ENCODE measurements around the gene ZFR.
"Not testable (repeated sequence)": the region's sequence is repeated elsewhere in the genome, so short reads cannot be mapped to it uniquely, and the experiment has no call there.

The ZFR gene

DNA sequence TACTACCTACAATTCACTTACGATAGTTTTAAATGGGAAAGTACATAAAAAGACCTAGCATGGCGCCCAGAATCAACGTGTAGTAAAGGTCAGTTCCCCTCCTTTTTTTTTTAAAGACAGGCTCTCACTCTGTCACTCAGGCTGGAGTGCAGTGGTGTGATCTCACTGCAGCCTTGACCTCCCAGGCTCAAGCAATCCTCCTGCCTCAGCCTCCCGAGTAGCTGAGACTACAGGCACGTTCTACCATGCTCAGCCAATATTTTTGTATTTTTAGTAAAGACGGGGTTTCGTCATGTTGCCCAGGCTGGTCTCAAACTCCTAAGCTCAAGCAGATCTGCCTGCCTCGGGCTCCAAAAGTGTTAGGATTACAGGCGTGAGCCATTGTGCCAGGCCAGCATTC is 91.1 kb downstream of the ZFR start:
- no peak for DNase-seq

DNA sequence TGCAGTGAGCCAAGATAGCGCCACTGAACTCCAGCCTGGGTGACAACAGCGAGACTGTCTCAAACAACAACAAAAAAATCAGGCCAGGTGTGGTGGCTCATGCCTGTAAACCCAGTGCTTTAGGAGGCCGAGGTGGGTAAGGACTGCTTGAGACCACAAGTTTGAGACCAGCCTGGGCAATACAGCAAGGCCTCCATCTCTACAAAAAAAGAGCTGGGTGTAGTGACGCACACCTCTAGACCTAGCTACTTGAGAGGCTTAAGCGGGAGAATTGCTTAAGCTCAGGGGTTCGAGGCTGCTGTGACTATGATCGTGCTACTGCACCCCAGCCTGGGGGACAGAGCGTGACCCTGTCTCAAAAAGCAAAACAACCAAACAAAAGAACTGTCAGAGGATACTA is 91.9 kb downstream of the ZFR start:
- DNase-seq, result no peak

DNA sequence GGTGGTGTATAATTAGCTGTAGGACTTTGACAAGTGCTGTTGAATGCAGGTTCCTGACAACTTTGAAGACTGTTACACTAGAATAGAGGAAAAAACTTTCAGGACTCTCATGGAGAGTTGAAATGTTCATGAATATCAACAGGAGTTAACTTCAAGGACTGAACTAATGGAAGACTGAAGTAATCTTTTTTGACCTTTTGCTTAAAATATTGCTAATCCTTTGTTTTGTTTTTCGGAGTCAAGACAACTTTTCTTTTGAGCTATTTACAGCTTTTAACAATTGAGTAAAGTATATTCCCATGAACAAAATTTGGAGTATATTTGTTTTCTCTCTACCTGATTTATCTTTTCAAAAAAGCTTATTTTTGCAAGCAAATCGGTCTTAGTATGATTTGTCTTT is 97.7 kb downstream of the ZFR start:
- DNase-seq, result no peak

DNA sequence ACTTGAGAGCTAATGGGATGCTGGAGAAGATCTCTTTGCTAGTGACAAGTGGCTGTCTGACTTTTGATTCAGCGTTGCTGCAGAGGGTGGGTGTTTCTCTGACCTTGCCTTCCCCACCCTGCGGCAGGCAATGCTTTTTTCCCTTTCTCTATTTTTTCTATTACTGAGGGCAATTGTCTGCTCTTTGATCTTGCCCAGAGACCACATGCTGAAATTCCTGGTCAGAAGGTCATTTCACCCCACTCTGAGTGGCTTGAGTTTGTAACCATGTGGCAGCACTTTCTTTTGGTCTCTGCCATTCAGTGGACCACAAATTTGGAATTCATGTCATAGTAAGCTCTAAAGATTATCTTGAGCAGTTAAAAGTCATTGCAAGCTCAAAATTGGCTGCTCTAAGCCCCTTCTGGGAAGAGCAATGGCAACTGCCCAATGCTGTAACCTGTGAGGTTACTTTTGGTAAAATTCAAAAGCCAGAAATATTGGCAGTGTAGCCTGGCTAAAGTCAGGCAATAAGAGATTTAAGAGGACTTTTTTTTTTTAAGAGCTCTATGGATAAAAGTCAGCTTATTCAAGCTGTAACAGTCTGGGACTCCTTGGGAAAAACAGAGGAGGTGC is 101.4 kb downstream of the ZFR start:
- no peak for DNase-seq

DNA sequence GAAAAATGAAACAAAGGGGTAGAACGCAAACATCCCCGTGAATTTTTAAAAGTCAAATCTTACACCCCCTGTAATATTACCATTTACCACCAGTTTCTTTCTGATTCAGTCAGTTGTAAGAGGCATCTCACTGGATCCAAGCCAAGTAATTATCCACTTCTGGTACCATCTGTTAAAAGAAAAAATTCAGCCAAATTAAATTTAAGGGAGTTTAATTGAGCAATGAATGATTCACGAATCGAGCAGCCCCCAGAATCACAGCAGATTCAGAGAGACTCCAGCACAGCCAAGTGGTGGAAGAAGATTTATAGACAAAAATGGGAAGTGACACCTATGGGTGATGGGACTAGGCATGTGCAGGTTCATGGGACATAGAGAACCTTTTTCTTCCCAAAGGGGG is 101.9 kb downstream of the ZFR start:
- DNase-seq, result no peak

DNA sequence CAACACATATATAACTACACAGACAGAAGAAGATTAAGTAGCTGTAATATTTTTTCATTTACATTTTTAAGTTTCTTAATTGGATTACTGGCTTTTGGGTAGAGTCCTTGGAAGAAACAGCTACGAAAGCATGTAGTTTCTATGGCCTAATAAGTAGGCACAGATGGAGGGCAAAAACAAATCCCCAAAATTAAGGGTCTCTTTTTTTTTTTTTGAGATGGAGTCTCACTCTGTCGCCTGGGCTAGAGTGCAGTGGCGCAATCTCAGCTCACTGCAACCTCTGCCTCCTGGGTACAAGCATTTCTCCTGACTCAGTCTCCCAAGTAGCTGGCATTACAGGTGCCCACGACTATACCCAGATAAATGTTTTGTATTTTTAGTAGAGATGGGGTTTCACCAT is 104.7 kb downstream of the ZFR start:
- DNase-seq, result no peak

DNA sequence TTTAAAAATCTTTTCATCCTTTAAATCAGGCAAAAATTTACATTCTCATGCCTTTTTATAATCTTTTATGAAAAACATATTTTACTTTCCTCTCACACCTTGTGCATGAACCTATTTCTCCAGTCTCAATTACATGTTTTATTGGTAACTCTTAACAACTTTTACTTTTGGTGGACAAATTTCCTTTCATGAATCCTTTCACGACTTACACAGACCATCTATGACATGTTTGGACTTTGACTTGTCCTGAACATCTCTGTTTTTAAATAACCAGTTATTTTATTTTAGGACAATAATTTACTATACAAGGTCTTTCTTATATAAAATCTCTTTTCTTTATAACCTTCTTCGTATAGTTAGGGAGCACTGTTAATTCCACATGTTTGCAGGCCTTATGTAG is 105.3 kb downstream of the ZFR start:
- no peak for DNase-seq

DNA sequence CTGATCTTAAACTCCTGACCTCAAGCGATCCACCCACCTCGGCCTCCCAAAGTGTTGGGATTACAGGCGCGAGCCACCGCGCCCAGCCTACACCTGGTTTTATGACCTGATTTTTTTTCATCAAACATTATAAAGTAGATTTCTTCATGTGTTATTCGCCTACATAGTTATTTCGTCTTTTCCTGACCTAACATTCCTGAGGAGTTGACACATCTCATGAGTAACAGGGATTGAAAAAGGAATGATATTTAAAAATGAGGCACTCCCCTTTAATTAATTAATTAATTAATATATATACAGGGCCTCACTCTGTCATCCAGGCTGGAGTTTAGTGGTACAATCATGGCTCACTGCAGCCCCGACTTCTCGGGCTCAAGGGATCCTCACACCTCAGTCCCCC is 111.6 kb downstream of the ZFR start:
- no peak for DNase-seq

DNA sequence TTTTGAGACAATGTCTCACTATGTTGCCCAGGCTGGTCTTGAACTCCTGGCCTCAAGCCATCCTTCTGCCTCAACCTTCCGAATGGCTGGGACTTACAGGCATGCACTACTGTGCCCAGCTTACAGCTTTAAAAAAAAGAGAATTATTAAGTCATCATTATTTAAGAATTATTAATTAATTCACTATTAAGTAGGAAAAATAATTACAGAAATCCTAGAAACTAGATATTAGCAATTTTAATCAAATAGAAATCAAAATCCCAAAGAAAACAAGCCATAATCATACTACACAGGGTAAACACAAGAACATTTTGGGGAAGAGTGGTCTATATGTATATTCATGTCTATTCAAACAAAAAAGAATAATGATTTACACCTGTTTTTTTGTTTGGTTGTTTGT is 112.2 kb downstream of the ZFR start:
- DNase-seq, result no peak

DNA sequence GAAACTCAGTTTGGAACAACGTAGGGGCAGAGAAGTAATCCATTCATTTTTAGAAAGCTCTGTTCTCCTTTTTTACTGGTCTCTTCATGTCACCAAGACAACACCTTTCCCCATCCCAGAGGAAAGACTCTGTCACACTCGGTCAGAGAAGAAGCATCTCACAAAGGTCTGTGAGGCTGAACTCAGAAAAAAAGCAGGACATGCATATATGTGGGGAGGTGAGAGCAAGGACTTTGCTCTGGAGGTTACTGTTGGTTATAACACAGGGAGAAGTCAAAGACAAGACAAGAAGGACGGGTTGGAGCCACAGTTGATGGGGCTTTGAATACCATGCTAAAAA is 112.6 kb downstream of the ZFR start:
- DNase-seq, result no peak

DNA sequence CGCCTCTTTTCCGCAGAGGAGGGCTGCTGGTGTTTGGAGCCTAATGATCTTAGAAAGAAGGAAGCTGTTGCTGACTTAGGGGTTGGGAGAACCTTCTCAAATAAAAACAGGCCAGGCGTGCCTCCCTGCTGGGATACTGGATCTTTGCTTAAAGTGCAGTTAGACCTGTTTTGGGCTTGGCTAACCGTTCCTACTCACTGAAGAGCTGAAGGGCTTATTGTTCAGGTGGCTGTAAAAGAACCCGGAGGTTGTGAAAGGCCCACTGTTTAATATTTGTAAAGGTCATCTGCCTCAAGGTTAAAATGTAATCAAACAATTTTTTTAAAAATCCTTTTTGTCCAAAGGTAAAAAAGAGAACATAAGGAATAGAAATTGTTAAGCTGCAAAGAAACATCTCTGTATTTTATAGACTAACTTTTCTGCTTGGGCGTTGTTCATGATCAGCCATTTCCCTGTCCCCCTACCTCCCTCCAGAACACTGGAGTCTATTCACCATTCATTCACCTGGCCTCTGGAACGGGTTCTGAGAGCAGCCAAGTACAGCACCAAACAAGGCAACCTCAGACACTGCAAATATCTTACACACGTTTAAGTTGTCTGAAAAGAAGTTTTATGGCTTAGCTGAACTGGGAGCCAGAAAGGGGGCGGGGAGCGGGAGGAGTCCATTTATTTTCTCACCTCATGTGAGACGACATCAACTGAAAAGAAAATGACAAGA is 113.2 kb downstream of the ZFR start:
- DNase-seq, result no peak

DNA sequence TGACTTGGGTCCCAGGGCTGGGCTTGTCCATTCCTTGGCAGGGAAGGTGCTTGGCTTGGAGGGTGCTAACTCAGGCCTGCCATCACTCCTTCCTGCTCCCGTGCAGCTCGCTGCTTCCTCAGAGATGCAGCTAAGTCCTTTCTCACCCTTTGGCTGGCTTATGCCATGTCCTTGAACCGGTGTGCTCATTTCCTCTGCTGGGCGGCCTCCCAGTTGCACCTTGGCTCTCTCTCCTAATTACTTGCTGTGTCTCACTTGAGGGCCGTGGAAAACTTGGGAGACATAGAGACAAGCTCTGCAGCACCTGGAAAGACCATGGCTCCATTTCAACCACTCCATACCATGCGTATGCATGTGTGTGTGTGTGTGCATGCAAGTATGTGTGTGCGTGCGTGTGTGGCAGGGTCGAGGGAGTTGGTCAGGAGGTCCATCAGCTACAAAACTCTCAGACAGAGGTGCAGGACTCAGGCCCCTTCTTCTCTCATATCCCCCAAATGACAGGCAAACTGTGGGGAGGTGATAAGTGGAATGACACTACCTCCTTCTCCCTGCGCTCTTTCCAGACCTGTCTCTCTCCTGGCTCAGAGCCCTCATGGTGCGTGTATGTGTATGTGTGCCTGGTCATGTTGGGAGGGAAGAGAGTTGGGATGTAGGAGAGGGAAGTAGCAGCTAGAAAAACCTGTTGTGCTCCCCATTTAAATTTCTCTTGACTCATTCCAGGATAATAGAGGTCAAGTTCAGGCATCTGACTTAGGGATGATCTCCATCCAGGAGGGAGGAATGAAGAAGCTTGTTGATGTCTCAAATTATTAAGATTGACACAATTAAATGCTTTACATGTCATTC is 114.2 kb downstream of the ZFR start:
- DNase-seq, result no peak

DNA sequence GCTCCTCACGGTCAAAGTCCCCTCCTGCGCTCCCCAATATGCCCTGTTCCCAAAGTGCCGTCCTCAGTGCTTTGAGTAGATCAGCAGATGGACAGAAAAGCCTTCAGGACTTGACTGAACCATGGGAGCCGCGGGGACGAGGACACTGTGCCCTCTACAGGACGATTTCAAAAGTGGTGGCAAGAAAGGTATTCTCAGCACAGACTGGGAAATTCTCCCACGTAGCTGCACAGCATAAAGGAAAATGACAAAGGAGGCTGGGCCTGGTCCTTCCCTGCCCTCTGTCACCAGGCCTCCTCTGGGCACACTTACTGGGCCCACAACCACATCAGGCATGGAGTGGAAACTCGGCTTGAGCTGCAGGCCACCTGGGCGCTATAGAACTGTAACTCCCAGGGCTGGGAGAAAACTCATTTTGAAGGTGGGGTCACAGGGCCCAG is 115.1 kb downstream of the ZFR start:
- peak; percentile 61 for DNase-seq

DNA sequence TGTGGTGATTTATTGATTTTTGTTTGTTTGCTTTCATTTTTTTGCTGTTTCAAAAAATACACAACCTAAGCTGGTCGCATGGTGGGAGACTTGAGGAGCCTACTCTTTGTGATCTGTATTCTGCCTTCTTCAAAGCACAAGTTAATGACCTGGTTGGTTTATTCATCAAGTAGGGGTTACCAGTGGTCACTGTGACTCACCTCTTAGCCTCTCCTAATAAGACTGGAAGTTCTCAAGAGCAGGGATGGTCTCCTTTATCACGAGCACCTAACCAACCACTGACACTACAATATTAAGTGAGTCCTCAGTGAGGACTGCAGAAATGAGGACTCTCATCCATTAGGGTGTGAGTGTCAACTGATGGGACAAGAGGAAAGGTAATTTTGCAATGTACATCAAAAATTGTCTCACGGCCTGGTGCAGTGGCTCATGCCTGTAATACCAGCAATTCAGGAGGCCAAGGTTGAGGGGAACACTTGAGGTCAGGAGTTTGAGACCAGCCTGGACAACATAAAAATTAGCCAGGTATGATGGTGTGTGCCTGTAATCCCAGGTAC is 118.2 kb downstream of the ZFR start:
- no peak for DNase-seq

DNA sequence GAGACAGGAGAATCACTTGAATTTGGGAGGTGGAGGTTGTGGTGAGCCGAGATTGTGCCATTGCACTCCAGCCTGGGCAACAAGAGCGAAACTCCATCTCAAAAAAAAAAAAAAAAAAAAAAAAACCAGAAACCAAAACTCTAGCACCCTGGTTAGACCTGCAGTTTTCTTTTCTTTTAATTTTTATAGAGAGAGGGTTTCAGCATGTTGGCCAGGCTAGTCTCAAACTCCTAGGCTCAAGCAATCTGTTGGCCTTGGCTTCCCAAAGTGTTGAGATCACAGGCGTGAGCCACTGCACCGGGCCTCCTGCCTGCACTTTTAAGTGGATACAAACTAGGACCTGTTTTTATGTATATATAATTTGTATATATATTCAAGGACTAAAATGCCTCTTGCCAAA is 118.9 kb downstream of the ZFR start:
- DNase-seq, result no peak

DNA sequence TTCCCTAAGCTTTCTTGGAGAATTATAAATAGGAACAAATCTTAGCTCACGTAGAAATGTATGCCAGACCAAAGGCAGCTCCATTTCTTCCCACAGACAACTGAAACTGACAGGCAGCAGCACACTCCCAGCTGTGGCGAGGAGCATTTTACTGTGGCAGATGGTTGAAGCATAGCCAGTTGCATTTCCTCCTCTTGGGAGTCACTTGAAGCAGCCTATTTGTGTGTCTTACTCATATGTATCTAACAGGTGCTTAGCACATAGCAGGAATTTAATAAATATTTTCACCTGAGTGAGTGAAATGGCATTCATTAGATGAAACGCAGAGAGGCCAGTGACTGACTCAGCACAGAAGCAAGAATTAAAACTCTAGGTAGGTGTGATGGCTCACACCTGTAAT is 119.5 kb downstream of the ZFR start:
- DNase-seq, result no peak

DNA sequence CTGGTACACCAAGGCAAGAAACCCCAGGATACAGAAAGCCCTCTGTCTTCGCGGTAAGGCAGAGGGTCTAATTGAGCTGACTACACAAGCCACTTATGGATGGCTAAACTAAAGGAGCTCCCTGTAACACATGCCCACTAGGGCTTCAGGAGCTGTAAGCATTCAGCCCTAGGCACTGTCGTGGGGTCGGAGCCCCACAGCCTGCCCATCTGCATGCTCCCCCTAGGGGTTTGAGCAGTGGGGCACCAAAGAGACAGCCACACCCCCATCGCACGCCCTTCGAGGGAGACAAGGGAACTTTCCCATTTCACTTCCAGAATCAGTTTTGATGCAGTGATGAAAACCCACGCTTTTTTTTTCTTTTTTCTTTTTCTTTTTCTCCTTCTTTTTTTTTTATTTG is 120.8 kb downstream of the ZFR start:
- no peak for DNase-seq

DNA sequence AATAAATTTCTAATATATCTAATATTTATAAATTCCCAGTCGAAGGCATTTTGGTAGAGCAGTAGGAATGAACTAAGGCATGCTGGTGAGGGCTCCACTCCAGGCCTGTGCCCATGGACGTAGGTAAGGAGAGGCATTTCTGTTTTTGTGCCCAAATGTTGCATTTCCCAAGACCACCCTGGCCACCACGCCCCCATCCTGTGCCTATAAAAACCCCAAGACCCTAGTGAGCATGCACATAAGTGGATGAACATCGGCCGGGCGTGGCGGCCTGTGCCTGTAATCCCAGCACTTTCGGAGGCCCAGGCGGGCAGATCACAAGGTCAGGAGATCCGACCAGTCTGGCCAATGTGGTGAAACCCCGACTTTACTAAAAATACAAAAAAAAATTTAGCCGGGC is 121.7 kb downstream of the ZFR start:
- no peak for DNase-seq

DNA sequence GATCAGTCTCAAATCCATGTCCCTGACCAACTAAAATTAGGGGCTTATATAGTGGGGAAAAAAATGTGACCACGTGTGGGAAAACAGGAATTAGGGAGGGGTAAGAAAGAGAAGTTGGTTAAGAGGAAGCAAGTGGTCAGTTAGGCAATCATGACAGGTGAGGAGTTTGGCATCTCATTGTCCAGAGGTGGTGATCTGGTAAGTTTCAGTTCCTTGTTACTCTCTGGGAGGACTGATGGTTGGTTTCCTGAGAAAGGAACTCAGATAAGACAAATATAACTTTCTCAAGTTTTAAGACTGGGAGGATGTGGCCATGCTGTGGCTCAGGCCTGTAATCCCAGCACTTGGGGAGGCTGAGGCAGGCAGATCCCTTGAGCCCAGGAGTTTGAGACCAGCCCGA is 122.8 kb downstream of the ZFR start:
- DNase-seq, result not testable (repeated sequence)

DNA sequence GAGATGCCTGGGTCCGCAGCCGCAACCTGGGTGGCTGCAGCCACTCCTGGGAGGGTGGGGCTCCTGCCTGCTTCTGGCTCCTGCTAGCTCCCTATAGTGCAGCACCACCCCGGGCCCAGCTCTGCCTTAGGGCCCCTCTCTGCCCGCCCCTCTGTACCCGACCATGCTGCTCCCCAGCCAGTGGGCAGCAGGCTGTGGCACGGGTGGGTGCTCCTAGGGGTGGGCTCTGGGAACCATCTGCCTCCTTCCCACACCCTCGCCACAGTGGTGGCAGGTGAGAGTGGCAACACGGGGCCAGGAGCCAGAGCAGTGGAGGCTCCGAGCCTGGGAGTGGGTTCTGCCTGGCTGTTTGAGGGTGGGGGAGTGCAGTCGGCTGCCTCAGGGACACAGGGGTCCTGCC is 124.0 kb downstream of the ZFR start:
- no peak for DNase-seq

DNA sequence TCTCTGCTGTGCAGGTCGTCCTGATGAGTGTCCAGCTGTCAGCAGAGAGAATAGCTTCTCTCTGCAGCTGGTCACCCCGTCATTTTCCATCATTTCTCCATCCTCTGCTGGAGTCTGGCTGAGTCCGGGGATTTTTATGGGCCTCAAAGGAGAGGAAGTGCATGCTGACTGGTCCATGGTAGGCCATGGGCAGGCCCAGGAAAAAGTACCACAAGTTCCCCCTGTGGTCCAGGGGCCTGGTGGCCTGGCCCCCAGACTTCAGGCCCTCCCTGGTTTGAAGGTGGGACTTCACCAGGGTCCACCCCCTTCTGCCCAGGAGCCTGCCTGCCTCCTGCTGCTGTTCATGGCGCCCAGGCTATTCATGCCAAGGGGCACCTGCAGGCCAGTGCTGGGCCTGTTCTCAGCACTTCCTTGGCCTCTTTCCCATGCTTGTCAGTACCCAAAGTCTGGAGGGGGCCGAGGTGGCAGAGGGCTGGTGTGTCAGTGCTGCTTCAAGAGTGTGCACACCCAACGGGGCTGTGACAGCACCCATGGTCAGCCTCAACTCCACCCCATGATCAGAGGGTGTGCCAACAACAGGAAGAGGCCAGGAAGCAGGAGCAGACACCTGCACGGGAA is 124.5 kb downstream of the ZFR start:
- DNase-seq, result no peak

DNA sequence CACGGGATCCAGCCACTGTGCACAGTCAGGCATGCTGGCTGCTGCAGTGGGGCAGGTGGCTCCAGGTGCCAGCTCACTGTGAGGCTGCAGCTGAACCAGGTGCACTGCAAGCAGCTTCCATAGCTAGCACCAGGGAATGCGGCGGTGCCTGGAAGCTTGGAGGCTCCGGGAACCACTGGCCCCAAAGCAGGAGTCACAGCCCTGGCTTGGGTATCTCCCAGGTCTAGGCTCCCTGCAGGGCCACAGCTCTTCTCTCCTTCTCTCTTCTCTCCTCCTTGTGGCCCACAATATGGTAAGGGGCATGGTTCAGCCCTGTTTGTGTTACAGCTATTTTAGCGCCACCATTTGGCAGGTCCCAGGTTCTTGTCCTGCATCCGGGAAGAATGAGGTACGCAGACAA is 125.1 kb downstream of the ZFR start:
- no peak for DNase-seq

DNA sequence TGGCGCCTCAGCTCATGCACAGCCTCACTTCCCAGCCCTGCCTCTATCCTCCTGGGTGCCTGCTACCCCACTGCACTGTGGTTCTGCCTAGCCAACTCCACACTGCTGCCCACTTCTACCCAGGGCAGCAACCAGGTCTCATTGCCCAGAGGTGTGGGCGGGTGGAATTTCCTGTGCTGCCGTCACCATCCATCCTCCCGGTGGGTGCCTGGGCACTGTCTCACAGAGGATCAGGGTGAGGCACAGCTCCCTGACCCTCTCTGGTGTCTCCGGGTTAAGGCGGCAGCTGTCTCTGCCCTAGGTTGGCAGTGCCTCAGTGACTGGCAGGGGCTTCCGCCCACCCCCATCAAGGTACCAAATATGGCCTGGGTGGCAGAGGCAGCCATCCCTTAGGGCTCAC is 127.5 kb downstream of the ZFR start:
- DNase-seq, result no peak
